ENCODE results near the gene PAX8.

- TF ChIP-seq CTCF (IDR thresholded peaks at IDR 0.05): no peak
- TF ChIP-seq ZFX (IDR thresholded peaks at IDR 0.05; ENCODE audit: borderline replicate concordance): no peak
Observed at GRCh38 chr2:113232123-113232522, 46.6 kb downstream of the PAX8 start.

Measured in 22Rv1 (cell line).